HG03439 (cell line): ENCODE data around the gene MORC2.

Source experiments
- ATAC-seq: cut with Tn5 transposase; IDR thresholded peaks from one replicate; pipeline ENCODE4 v1.9.1; 2021; ENCODE audit warnings: mild to moderate bottlenecking, moderate library complexity; ENCODE audit not compliant: unreplicated experiment

MORC2 gene

GRCh38 chr22:30889996-30890480, 78.5 kb downstream of the MORC2 start:
- no peak for ATAC-seq

GRCh38 chr22:30889268-30889995, 79.1 kb downstream of the MORC2 start:
- ATAC-seq = no peak

- ATAC-seq = no peak
Measured at GRCh38 chr22:30887861-30888260, 80.7 kb downstream of the MORC2 start.

GRCh38 chr22:30887453-30887852, 81.1 kb downstream of the MORC2 start:
- ATAC-seq = no peak

GRCh38 chr22:30885591-30885990, 83.0 kb downstream of the MORC2 start:
- ATAC-seq = no peak

GRCh38 chr22:30885001-30885366, 83.6 kb downstream of the MORC2 start:
- ATAC-seq = no peak

GRCh38 chr22:30884211-30885000, 84.2 kb downstream of the MORC2 start:
- no peak for ATAC-seq

GRCh38 chr22:30883586-30884145, 84.9 kb downstream of the MORC2 start:
- no peak for ATAC-seq

GRCh38 chr22:30882974-30883533, 85.5 kb downstream of the MORC2 start:
- ATAC-seq = no peak

GRCh38 chr22:30882184-30882717, 86.3 kb downstream of the MORC2 start:
- no peak for ATAC-seq

- ATAC-seq = no peak
Measured at GRCh38 chr22:30881361-30882183, 87.0 kb downstream of the MORC2 start.

- no peak for ATAC-seq
Measured at GRCh38 chr22:30880847-30881246, 87.7 kb downstream of the MORC2 start.

- no peak for ATAC-seq
Measured at GRCh38 chr22:30880181-30880601, 88.4 kb downstream of the MORC2 start.

GRCh38 chr22:30879415-30879797, 89.2 kb downstream of the MORC2 start:
- no peak for ATAC-seq

- ATAC-seq = no peak
Measured at GRCh38 chr22:30878516-30879414, 89.8 kb downstream of the MORC2 start.

- no peak for ATAC-seq
Measured at GRCh38 chr22:30877662-30878515, 90.7 kb downstream of the MORC2 start.

GRCh38 chr22:30876915-30877553, 91.5 kb downstream of the MORC2 start:
- ATAC-seq = no peak

- ATAC-seq = no peak
Measured at GRCh38 chr22:30876221-30876751, 92.3 kb downstream of the MORC2 start.
